PC-9 (cell line): ENCODE results near the gene SERTAD4. TPM values are rescaled to one million over a fixed set of nuclear protein-coding genes. Genes with fewer than 3 reads are reported as not detected.

Experiments used
- BruUV-seq: library from RNA; stranded (reverse); fragments of 400-500 nt; replicated peaks from 2 replicates; lab custom pipeline; 2021; lab: Mats Ljungman, UMichigan
- CTCF ChIA-PET: fragments of 300-600 bp; sonication (Branson Sonifier 250); formaldehyde crosslinking; loops from one replicate; lab custom pipeline; 2022; ENCODE audit warnings: antibody characterized with exemption; lab: Charles Lee
- POLR2A ChIA-PET: fragments of 300-600 bp; sonication (Branson Sonifier 250); formaldehyde crosslinking; loops from one replicate; lab custom pipeline; 2022; ENCODE audit warnings: antibody characterized with exemption; ENCODE audit not compliant: unreplicated experiment; lab: Charles Lee
- DNase-seq, 2 experiments: peaks; one replicate each; pipeline versions ENCODE4 v3.0.0 to v3.0.0-alpha.2; 2015 to 2022; ENCODE audit warnings: mixed read lengths in 1 of 2
- H2AFZ ChIP-seq: fragments of 200-600 bp; sonication (generic); 2 replicates; pipeline ENCODE4 v1.8.1; 2017; ENCODE audit warnings: antibody characterized with exemption
- H3F3A ChIP-seq: fragments of 200-600 bp; sonication (generic); 2 replicates; pipeline ENCODE4 v1.8.1; 2017; ENCODE audit warnings: antibody characterized with exemption, mild to moderate bottlenecking, low read depth; ENCODE audit not compliant: insufficient read depth
- H3K27ac ChIP-seq: fragments of 200-600 bp; sonication (generic); 2 replicates; pipeline ENCODE4 v1.6.1; 2016; ENCODE audit warnings: mixed run types
- H3K27me3 ChIP-seq: fragments of 200-600 bp; sonication (generic); 2 replicates; pipeline ENCODE4 v1.6.1; 2016; ENCODE audit warnings: low read depth, mixed run types; ENCODE audit not compliant: insufficient read depth
- H3K36me3 ChIP-seq: fragments of 200-600 bp; sonication (generic); 2 replicates; pipeline ENCODE4 v1.6.1; 2016; ENCODE audit warnings: low read depth, mixed run types
- H3K4me1 ChIP-seq: fragments of 200-600 bp; sonication (generic); replicated peaks from 2 replicates; pipeline ENCODE4 v1.6.1; 2016; ENCODE audit warnings: mixed run types; ENCODE audit not compliant: insufficient read depth
- H3K4me2 ChIP-seq: fragments of 200-600 bp; sonication (generic); 2 replicates; pipeline ENCODE4 v1.6.1; 2017; ENCODE audit warnings: mixed run types
- H3K4me3 ChIP-seq: fragments of 200-600 bp; sonication (generic); 2 replicates; pipeline ENCODE4 v1.6.1; 2016; ENCODE audit warnings: mixed run types
- H3K79me2 ChIP-seq: fragments of 200-600 bp; sonication (generic); 2 replicates; pipeline ENCODE4 v1.6.1; 2017; ENCODE audit warnings: low read depth, mixed run types
- H3K9me2 ChIP-seq: fragments of 200-600 bp; sonication (generic); 2 replicates; pipeline ENCODE4 v1.8.1; 2017; ENCODE audit warnings: mild to moderate bottlenecking; ENCODE audit not compliant: insufficient read depth
- H3K9me3 ChIP-seq: fragments of 200-600 bp; sonication (generic); 2 replicates; pipeline ENCODE4 v1.8.1; 2016; ENCODE audit warnings: low read depth; ENCODE audit not compliant: insufficient read depth
- H4K20me1 ChIP-seq: fragments of 200-600 bp; sonication (generic); 2 replicates; pipeline ENCODE4 v1.8.1; 2017; ENCODE audit not compliant: insufficient read depth
- CTCF ChIP-seq: fragments of 200-600 bp; sonication (generic); conservative IDR thresholded peaks from 2 replicates; pipeline ENCODE4 v1.6.1; 2017; ENCODE audit warnings: mixed run types, antibody characterized with exemption, mild to moderate bottlenecking, moderate library complexity
- EZH2 ChIP-seq: fragments of 200-600 bp; sonication (generic); IDR thresholded peaks from 2 replicates; pipeline ENCODE4 v1.8.0; 2017; ENCODE audit warnings: antibody characterized with exemption, low read depth
- intact Hi-C: fragments of 100-400 bp; cut with micrococcal nuclease; formaldehyde crosslinking; loops from one replicate; pipeline ENCODE4 v1.10.0; 2022; ENCODE audit not compliant: unreplicated experiment
- total RNA-seq: library from RNA; stranded (reverse); gene quantifications from 2 replicates; pipeline ENCODE4 v1.2.3, GENCODE V29; 2021

The SERTAD4 gene
- total RNA-seq, 1 experiment from 2014 or later = 22.6 TPM

GRCh38 chr1:210248341-210248740, 15.7 kb downstream of the SERTAD4 start:
- Histone ChIP-seq H3K4me2 (no peak overlapping the region), H3K9me3 (no peaks in the 10 kb centered on the region), H3K4me1 (peaks cover 27% of the 10 kb centered on the region), H3K9me2 (no peaks in the 10 kb centered on the region), H3K4me3 (no peak overlapping the region), H2AFZ (no peak overlapping the region), H3K79me2 (no peaks in the 10 kb centered on the region), H3K27ac (no peak overlapping the region), H3K27me3 (no peaks in the 10 kb centered on the region), H3K36me3 (no peaks in the 10 kb centered on the region), H3F3A (peaks cover 20% of the 10 kb centered on the region; the same call in 1 of the 2 replicates), H4K20me1 (no peaks in the 10 kb centered on the region)
- POLR2A ChIA-PET = no interaction called here
- TF ChIP-seq EZH2 = no peak
- no peak for TF ChIP-seq CTCF
- intact Hi-C loops = no loop called here
- CTCF ChIA-PET = interaction anchor here (0.5 kb wide), 1 partner anchor 10 kb away, joined by 3 read pairs; no protein-coding TSS in a partner anchor
- no TSS peak for BruUV-seq
- DNase-seq = no peak

GRCh38 chr1:210250665-210250997, 18.0 kb downstream of the SERTAD4 start:
- ChIA-PET CTCF (interaction anchor here (0.7 to 0.8 kb wide), 2 partner anchors 14 to 16 kb away, joined by 3 to 4 read pairs; no protein-coding TSS in a partner anchor), POLR2A (interaction anchor here (0.6 to 0.7 kb wide), 2 partner anchors 9 to 78 kb away, joined by 6 to 16 read pairs; no protein-coding TSS in a partner anchor)
- Histone ChIP-seq H2AFZ (peak overlapping the region; percentile 77; the same call in 1 of the 2 replicates), H3K4me3 (peak overlapping the region; percentile 61; the same call in 1 of the 2 replicates), H3K4me2 (peak overlapping the region; percentile 79), H3K4me1 (peaks cover 30% of the 10 kb centered on the region), H3K27me3 (no peaks in the 10 kb centered on the region), H3K9me2 (no peaks in the 10 kb centered on the region), H3K79me2 (no peaks in the 10 kb centered on the region), H4K20me1 (no peaks in the 10 kb centered on the region), H3K36me3 (no peaks in the 10 kb centered on the region), H3K9me3 (no peaks in the 10 kb centered on the region), H3K27ac (no peak overlapping the region), H3F3A (peaks cover 20% of the 10 kb centered on the region; the same call in 1 of the 2 replicates)
- TF ChIP-seq CTCF (no peak), EZH2 (no peak)
- BruUV-seq = no TSS peak
- peak in 1 of 2 experiments; percentile 72 for DNase-seq
- intact Hi-C loops = loop anchor here (5.0 kb wide), 1 partner anchor 62 kb away; no protein-coding TSS in a partner anchor

- BruUV-seq = no TSS peak
Measured at GRCh38 chr1:210250998-210251679, 18.5 kb downstream of the SERTAD4 start.

More at GRCh38 chr1:210250998-210251679, 18.5 kb downstream of the SERTAD4 start:
- Histone ChIP-seq H2AFZ (peak overlapping the region; percentile 77), H3K4me3 (peak overlapping the region; percentile 61), H3K79me2 (no peaks in the 10 kb centered on the region), H3K9me2 (no peaks in the 10 kb centered on the region), H3K27ac (no peak overlapping the region), H3K36me3 (no peaks in the 10 kb centered on the region), H3F3A (peaks cover 20% of the 10 kb centered on the region; the same call in 1 of the 2 replicates), H3K27me3 (no peaks in the 10 kb centered on the region), H3K4me1 (peaks cover 30% of the 10 kb centered on the region), H4K20me1 (no peaks in the 10 kb centered on the region), H3K9me3 (no peaks in the 10 kb centered on the region), H3K4me2 (peak overlapping the region; percentile 79)
- CTCF ChIA-PET = interaction anchor here (0.7 to 0.8 kb wide), 2 partner anchors 14 to 16 kb away, joined by 3 to 4 read pairs; no protein-coding TSS in a partner anchor
- DNase-seq = peak; percentile 81 to 95
- POLR2A ChIA-PET = interaction anchor here (0.5 to 0.7 kb wide), 3 partner anchors 17 to 817 kb away, joined by 3 to 6 read pairs (median 5); no protein-coding TSS in a partner anchor
- TF ChIP-seq CTCF = no peak
- no peak for TF ChIP-seq EZH2
- intact Hi-C loops = loop anchor here (1.0 to 5.0 kb wide), 3 partner anchors 17 to 108 kb away; no protein-coding TSS in a partner anchor
